Ureter (tissue), 1 donor: Measurements from ENCODE around the gene RTL3. TPM values are rescaled to one million over a fixed set of nuclear protein-coding genes. Genes with fewer than 3 reads are reported as not detected.
"Not testable (repeated sequence)": the region's sequence is repeated elsewhere in the genome, so short reads cannot be mapped to it uniquely, and the experiment has no call there.

Source experiments
- DNase-seq: peaks from one replicate; pipeline ENCODE4 v3.0.0-alpha.2; 2020; ENCODE audit warnings: low spot score
- total RNA-seq: library from RNA; stranded (reverse); gene quantifications from one replicate; pipeline ENCODE4 v1.2.4, GENCODE V29; 2023
- donor health status: DM: yes; HTN: yes; CAD: no.

The RTL3 gene, protein sequence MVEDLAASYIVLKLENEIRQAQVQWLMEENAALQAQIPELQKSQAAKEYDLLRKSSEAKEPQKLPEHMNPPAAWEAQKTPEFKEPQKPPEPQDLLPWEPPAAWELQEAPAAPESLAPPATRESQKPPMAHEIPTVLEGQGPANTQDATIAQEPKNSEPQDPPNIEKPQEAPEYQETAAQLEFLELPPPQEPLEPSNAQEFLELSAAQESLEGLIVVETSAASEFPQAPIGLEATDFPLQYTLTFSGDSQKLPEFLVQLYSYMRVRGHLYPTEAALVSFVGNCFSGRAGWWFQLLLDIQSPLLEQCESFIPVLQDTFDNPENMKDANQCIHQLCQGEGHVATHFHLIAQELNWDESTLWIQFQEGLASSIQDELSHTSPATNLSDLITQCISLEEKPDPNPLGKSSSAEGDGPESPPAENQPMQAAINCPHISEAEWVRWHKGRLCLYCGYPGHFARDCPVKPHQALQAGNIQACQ
- not detected for total RNA-seq

DNA sequence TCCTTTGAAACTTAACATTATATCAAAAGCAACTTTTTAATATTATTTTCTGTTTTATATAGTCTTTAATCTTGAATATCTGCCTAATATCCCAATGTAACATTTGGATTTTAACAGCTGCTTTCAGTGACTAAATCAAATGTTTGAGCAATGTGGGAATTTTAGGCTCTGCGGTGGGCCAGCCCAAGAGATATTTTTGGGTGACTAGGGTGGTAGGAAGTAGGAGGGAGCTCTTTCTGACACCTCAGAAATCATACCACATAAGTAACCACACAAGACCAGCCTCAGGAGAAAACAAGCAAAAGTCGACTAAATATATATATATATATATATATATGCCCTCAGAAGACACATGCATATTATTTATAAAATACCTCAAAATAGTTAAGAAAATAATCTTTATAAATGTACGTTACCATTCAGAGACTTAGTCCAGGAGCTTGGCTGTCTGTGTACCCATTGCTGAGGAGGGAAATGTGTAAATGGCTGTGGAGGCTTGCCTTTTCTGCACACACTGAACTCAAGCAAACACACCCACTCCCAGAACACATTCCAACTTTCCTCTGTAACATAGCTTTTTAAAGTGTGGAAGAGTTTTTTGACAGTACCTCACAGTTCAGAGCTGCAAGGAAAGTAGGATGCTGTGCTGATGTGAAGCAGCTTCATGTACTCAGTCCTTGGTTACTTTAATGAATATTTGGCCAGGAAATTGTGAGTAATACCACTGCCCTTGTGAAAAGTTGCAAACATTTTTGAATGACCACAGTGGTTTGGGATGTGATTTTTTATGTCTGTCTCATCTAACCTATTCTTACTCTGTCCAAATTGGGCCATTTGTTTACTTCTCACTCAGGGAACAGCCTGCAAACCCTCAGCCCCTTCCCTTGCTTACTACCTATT, at the start of gene RTL3:
RTL3 (minus strand) TSS at position 484 of the 900 bp plus-strand sequence. CDS start 908 bp downstream, outside the sequence.
- DNase-seq: no peak

GRCh38 chrX:78708816-78709215, 49.7 kb upstream of the RTL3 start:
- no peak for DNase-seq

DNA sequence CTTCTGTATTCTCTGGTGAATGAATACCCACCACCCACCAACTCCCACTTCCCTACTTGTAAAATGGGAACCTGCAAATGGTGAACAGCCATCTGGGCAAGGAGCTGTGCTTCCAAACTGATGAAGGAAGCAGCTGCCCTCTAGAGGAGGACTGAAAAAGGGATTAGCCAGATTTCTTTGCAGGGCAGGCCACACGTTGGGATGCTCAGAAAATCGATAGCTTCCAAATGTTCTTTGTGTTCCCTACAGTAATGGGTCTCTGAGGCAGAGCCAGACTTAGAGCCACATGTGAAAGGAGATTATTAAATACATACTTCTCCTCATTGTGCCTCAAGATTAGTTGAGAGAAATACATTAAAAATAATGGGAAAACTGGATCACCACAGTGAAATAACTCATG, 49.1 kb upstream of the RTL3 start:
- DNase-seq: no peak

DNA sequence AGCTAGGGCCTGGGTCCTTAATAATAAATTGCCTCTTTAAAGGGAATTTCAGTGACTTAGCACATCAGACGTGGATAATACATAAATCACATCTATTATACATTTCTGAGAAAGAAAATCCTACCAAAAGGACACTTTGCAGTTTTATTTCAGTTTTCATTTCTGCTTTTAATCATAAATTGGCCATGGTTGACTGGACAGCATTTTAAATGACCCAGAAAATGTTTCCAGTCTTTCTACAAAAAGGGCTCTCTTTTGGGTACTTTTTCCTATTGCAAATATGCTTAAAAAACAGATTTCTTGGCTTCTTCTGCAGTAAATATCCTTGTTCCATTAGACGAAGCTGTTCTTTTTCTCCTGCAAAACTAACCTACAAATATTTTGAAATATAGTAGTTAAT, 46.9 kb upstream of the RTL3 start:
- no peak for DNase-seq

DNA sequence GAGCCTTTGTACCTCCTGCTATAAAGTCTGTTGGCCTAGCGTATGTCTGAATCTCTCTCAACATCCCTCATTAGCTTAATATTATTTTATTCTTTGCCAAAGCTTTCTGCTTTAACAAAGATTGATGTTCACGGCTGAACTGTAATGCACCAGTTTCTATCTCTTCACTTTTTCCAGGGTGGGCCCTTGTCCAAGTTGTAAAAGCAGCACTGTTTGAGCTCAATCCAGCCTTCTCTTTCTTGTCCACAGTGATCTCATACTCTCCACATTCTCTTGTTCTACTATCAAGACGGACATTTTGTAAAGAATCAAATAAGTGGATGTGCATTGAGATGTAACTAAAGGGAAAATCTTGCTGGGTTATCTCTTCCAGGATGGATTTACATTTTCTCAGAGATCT, 34.4 kb upstream of the RTL3 start:
- DNase-seq: no peak

DNA sequence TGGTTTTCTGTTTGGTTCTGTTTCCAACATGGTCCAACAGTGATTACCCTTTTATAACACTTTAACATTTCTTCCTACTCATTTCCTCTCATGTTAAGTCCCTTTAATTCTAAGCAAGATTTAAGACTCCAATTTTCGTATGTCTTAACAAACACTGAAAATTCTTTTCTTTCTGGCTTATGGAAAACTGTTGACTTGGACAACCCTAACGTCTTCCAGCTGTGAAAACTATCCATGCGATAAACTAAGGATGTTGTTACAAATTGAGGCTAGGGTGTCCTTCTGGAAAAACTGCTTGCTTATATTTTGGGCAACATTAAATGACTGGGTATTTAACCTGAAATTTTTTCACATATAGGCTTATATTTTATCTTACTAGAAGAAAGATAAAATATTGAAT, 33.9 kb upstream of the RTL3 start:
- DNase-seq: no peak

DNA sequence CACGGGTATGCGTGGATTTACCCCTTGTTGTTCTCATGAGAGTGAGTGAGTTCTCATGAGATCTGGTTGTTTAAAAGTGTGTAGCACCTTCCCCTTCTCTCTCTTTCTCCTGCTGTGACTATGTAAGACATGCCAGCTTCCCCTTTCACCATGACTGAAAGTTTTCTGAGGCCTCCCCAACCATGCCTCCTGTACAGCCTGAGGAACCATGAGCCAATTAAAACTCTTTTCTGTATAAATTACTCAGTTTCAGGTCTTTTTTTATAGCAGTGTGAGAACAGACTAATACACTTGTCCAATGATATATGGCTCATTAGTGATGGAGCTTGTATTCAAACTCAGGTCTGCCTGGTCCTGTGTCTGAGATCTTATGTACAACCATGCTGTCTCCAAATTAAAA, 28.5 kb upstream of the RTL3 start:
- DNase-seq: no peak

- DNase-seq: no peak
Observed at GRCh38 chrX:78673246-78673645, 14.1 kb upstream of the RTL3 start.

DNA sequence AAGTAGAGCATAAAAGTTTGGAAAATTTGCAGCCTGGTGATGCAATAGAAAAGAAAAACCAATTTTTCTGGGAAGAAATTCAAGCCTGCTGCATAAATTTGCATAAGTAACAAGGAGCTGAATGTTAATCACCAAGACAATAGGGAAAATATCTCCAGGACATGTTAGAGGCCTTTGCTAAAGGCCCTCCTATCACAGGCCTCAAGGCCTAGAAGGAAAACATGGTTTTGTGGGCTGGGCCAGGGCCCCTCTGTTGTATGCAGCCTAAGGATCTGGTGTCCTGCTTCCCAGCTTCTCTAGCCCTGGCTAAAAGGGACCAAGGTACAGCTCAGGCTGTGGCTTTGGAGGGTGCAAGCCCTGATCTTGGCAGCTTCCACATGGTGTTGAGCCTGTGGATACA, 6.2 kb upstream of the RTL3 start:
- DNase-seq: no peak

DNA sequence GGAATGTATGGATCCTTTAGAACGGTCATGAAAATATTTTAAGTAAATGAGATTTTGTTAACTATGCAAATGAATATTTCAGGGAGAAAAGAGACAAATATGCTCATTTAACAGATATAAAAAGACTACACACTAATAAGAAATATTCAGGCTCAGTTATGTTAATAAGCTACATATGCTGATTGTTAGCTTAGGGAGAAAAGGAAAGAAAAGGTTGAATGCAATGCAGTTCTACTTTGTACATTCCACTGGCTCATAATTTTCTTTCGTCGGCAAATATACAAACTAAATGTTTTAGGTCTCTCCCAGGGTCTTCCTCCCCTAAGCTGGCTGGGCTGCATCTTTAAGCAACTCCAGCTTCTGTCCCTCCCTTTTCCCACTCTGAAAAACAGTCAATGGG, 2.7 kb upstream of the RTL3 start:
- DNase-seq: no peak

- no peak for DNase-seq
Observed at GRCh38 chrX:78659955-78660354, 827 bp upstream of the RTL3 start.

- DNase-seq: no peak
Observed at GRCh38 chrX:78658414-78658813, 714 bp downstream of the RTL3 start.

GRCh38 chrX:78655642-78656041, 3.5 kb downstream of the RTL3 start:
- no peak for DNase-seq

- no peak for DNase-seq
Observed at GRCh38 chrX:78653118-78653822, 5.9 kb downstream of the RTL3 start.

DNA sequence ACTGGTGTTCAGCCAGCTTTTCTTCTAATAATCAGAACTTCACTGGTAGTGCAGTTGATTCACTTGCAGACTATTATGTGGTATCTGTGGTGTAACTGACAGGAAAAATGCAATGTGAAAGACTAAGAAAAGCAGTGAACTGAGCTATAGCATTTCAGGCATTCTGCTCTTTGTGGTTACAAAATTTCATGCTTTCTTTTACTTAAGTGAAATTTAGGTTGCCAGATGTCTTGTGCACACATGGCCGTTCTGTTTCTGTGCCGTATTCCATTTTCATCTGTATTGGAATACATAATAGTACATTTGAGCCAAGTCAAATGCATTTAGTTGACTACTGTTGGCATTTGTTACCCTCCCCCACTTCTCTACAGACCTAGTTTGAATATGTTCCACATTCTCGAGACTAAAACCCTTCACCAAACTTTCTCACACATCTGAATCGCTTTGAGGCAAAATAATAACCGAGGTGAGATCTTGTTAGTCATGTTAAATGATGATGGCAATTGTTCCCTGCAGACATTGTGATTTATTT, 8.2 kb downstream of the RTL3 start:
- no peak for DNase-seq

- no peak for DNase-seq
Observed at GRCh38 chrX:78643874-78644273, 15.3 kb downstream of the RTL3 start.

GRCh38 chrX:78643096-78643495, 16.0 kb downstream of the RTL3 start:
- no peak for DNase-seq

- not testable (repeated sequence) for DNase-seq
Observed at GRCh38 chrX:78636096-78636495, 23.0 kb downstream of the RTL3 start.

DNA sequence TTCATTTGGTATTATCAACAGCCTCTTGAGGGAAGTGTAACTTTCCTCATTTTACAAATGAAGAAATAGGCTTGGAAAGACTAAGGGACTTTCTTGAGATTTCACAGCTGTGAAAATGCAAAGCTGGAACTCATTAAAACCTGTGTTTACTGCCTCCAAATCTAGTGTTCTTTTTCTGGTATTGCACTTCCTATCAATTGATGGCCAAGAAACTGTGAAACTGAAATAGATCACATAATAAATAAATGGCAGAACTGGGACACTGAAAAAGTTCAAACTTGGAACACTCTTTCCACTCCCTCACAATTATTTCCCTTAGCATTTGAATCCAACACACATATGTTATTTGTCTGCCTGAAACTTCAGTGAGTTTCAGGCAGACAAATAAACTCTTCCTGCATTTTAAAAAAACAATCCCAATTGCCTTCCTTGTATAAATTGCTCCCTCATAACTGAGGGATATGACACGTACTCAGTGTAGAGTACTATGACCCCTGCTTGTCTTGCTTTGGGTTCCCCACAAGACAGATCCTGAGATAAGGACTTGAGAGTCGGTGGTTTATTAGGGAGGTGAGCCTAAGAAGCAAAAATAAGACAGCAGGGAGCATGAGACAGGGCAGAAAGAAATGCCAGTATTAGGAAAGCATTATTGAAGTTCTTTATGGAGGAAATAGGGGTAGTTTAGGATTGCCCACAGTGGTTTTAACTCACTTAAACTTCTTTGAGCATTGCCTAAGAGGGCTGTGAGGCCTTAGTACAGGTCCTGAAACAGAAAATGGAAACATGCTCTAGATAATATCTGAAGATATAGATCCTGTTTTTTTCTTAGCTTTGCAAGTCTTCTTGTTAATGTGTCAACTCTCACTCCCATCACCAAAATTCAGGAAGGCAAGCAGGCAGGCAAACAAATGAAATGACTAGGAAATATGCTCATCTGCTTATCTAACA, 33.9 kb downstream of the RTL3 start:
- DNase-seq: no peak

- no peak for DNase-seq
Observed at GRCh38 chrX:78624426-78624825, 34.7 kb downstream of the RTL3 start.

DNA sequence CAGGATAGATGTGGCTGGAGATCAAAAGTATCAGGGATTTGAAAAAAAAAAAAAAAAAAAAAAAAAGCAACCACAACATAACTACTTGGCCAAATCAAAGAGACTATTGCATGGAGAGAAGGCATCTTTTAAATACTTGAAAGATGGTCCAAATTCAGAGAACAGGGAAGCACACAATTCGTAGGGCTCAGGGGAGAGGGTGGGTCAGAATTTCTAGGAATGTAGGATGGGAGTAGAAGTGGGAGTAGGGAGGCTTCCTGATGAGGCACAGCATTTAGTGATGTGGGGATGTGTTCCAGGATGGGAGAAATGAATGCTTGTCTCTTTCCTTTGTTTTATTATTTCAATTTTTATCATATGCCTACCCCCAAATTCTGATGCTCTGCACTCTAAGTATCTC, 36.3 kb downstream of the RTL3 start:
- no peak for DNase-seq
